Left lung (tissue), 10 donors: ENCODE measurements around the gene CAPN5. TPM values are rescaled to one million over a fixed set of nuclear protein-coding genes. Genes with fewer than 3 reads are reported as not detected.

ENCODE experiments used
- ATAC-seq: fragments of 200-7000 bp; cut with Tn5 transposase; one replicate; pipeline ENCODE4 v1.9.1; 2020; ENCODE audit warnings: moderate library complexity
- DNase-seq, 4 donors: peaks; one replicate each; pipeline ENCODE4 v3.0.0-alpha.2; 2013 to 2020
- H3K27ac ChIP-seq, 2 donors: fragments of 200-600 bp; sonication (generic) in 1 of 2; one replicate each; pipeline versions ENCODE4 v1.5.0 to v1.8.0; 2020 to 2021
- H3K27me3 ChIP-seq, 2 donors: fragments of 200-600 bp; sonication (generic) in 1 of 2; one replicate each; pipeline versions ENCODE4 v1.5.0 to v1.8.0; 2020 to 2021
- H3K36me3 ChIP-seq, 2 donors: fragments of 200-600 bp; sonication (generic) in 1 of 2; one replicate each; pipeline versions ENCODE4 v1.5.0 to v1.8.0; 2020 to 2021
- H3K4me1 ChIP-seq, 2 donors: fragments of 200-600 bp; one replicate each; pipeline ENCODE4 v1.8.0; 2021
- H3K4me3 ChIP-seq, 2 donors: fragments of 200-600 bp; sonication (generic) in 1 of 2; one replicate each; pipeline versions ENCODE4 v1.5.0 to v1.8.0; 2020 to 2021; ENCODE audit warnings: mild to moderate bottlenecking in 1 of 2
- H3K9me3 ChIP-seq, 2 donors: fragments of 200-600 bp; sonication (generic) in 1 of 2; one replicate each; pipeline versions ENCODE4 v1.5.0 to v1.8.0; 2020 to 2021
- CTCF ChIP-seq, 2 donors: fragments of 200-600 bp; sonication (generic) in 1 of 2; IDR thresholded peaks; one replicate each; pipeline versions ENCODE4 v1.5.0 to v1.8.0; 2021; ENCODE audit warnings: antibody characterized with exemption in 2 of 2
- intact Hi-C, 2 donors: fragments of 100-400 bp; cut with DNase I; formaldehyde crosslinking; loops; one replicate each; pipeline versions ENCODE4 v1.11.2 to v1.14.2; 2022
- polyA plus RNA-seq, 6 donors: library from polyadenylated mRNA; unstranded; fragments of 120-200 nt; gene quantifications; one replicate each; pipeline ENCODE4 v1.2.1, GENCODE V29; 2013; ENCODE audit not compliant: insufficient read length in 6 of 6
- total RNA-seq, 2 donors: library from RNA; stranded (reverse); fragmentation: NEBNext Ultra II Directional; extraction: Animal tissue kit (Norgen Biotek cat#: 25700); gene quantifications; one replicate each; pipeline ENCODE4 v1.2.1, GENCODE V29; 2021
- donor health status: DM: no; HTN: yes; CAD: no.
- donor health status: DM: no; HTN: no; CAD: no.

Gene CAPN5
- total and polyA plus RNA-seq, 8 donors: 11.7 to 32.9 (median 24.8) TPM

DNA sequence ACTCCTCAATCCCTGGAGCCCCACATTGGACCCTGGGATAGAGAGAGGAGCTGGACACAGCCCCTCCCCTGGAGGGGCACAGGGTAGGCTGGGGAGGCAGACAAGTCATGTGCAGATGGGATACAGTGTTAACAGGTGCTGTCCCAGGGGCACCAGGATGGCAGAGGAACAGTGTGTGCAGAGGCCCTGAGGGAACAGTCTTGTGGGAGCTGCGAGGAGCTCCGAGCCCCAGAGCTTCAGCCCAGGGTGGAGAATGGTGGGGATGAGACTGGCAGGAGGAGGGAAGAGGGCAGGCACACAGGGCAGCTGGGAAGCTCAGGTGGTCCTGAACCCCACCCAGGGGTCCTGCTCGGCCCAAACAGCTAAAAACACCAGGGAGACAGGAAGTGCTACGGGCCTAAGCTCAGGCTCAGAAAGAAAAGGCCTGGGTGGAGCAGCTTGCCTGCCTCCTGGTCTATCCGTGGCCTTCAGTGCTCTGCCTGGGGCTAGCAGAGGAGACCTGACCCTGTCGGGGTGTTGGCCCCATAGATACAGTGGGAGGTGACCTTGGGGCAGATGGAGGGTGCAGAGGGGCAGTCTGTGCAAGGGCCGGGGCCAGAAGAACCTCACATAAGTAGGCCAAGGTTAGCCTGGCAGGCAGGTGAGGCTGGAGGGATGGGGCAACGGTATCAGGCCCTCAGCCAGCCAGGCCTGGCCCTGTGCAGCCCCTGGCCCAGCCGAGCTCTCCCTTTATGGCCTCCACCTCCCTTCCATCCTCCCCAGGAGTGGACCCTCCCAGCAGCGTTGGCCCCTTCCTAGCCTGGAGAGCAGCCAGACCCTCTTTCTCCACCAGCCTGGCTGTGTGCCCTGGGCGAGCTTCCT, 15.4 kb downstream of the CAPN5 start:
- H3K4me3 ChIP-seq: no peak overlapping the region
- DNase-seq: peak in 1 of 4 donors; percentile 29
- intact Hi-C loops: no loop called here

GRCh38 chr11:77082838-77083565, 16.2 kb downstream of the CAPN5 start:
- no peak for TF ChIP-seq CTCF (IDR thresholded peaks at IDR 0.05)
- H3K9me3 ChIP-seq: no peaks in the 10 kb centered on the region
- H3K27me3 ChIP-seq: no peaks in the 10 kb centered on the region
- peaks cover 5 to 13% of the 10 kb centered on the region in 2 donors for H3K4me1 ChIP-seq
- ATAC-seq: peak; percentile 67
- H3K27ac ChIP-seq: peak overlapping the region in 1 of 2 donors; percentile 20
- intact Hi-C loops: no loop called here
- H3K36me3 ChIP-seq: no peaks in the 10 kb centered on the region
- no peak overlapping the region for H3K4me3 ChIP-seq
- peak in 2 of 4 donors; percentile 58 for DNase-seq

More for the DNA sequence above, 15.4 kb downstream of the CAPN5 start:
- TF ChIP-seq CTCF (IDR thresholded peaks at IDR 0.05): no peak
- Histone ChIP-seq H3K27ac (peak overlapping the region in 1 of 2 donors; percentile 20), H3K9me3 (no peaks in the 10 kb centered on the region), H3K36me3 (no peaks in the 10 kb centered on the region), H3K4me1 (peaks cover 5 to 13% of the 10 kb centered on the region in 2 donors), H3K27me3 (no peaks in the 10 kb centered on the region)
- ATAC-seq: no peak

DNA sequence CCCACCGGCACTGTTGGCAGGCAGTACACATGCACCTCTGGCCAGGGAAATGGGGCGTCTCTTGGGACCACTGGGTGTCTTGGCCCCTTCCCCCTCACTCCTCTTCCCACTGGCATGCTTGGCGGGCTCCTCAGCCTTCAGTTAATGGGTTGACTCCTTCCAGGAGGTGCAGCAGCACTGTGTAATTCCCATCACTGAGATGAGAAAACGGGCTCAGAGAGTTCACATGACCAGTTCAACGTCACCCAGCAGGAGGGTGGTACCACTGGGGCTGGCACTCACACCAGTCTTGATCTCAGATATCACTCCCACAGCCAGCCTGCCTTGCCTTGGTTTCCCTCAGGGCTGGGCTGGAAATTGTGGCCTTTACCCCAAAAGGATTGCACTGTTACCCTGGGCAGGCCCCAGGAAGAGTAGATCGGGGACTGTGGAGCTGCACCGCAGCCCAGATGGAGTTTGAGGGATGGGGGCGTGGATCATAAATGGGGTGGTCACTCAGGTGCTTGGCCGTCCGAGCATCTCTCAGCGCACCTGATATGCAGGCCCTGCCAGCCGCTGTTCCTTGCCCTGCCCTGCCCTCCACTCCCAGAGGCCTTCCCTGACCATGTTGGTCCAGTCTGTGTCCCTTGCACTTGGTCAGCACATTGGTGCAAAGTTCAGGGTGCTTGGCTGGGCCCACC, 16.9 kb downstream of the CAPN5 start:
- Histone ChIP-seq H3K27ac (no peak overlapping the region), H3K27me3 (no peaks in the 10 kb centered on the region)
- ATAC-seq: no peak

GRCh38 chr11:77084581-77085191, 17.9 kb downstream of the CAPN5 start:
- H3K4me1 ChIP-seq: peaks cover 5 to 13% of the 10 kb centered on the region in 2 donors
- no peak overlapping the region for H3K4me3 ChIP-seq
- H3K9me3 ChIP-seq: no peaks in the 10 kb centered on the region
- no peaks in the 10 kb centered on the region for H3K27me3 ChIP-seq
- TF ChIP-seq CTCF (IDR thresholded peaks at IDR 0.05): no peak
- intact Hi-C loops: loop anchor here in 1 of 2 donors (5.0 kb wide), 1 partner anchor 37 kb away; no protein-coding TSS in a partner anchor
- DNase-seq: peak in 2 of 4 donors; percentile 25 to 79
- H3K36me3 ChIP-seq: no peaks in the 10 kb centered on the region
- H3K27ac ChIP-seq: no peak overlapping the region
- no peak for ATAC-seq

More for the DNA sequence above, 16.9 kb downstream of the CAPN5 start:
- peak in 1 of 4 donors; percentile 17 for DNase-seq
- intact Hi-C loops: no loop called here
- no peak for TF ChIP-seq CTCF (IDR thresholded peaks at IDR 0.05)
- H3K9me3 ChIP-seq: no peaks in the 10 kb centered on the region
- H3K36me3 ChIP-seq: no peaks in the 10 kb centered on the region
- H3K4me1 ChIP-seq: peaks cover 5 to 13% of the 10 kb centered on the region in 2 donors
- no peak overlapping the region for H3K4me3 ChIP-seq
